ENCODE results near the gene ARHGAP32.

- TF ChIP-seq CTCF (IDR thresholded peaks at IDR 0.05 in 8 of 11, conservative IDR thresholded peaks at IDR 0.05 in 3 of 11) (no peak), POLR2A (IDR thresholded peaks at IDR 0.05) (no peak), POLR2AphosphoS5 (IDR thresholded peaks at IDR 0.05) (no peak)
These were observed 45.9 kb downstream of the ARHGAP32 start for GRCh38 chr11:129146191-129146590.

All from spleen (tissue), 7 donors.